AG04449 (cell line): ENCODE measurements around the gene PAQR5.

Source experiments
- CTCF ChIA-PET: fragments of 350-600 bp; formaldehyde crosslinking; extraction: SDS; loops from one replicate; lab custom pipeline; 2021; ENCODE audit warnings: antibody characterized with exemption; lab: Yijun Ruan, JAX
- POLR2A ChIA-PET: fragments of 400-600, 350-600 bp; formaldehyde crosslinking; extraction: SDS; loops from one replicate; lab custom pipeline; 2020; ENCODE audit warnings: antibody characterized with exemption, inconsistent platforms; lab: Yijun Ruan, JAX
- DNase-seq: peaks from one replicate; pipeline ENCODE4 v3.0.0-alpha.2; 2010; ENCODE audit warnings: low read depth, low spot score
- H3K4me3 ChIP-seq: 2 replicates; pipeline ENCODE4 v1.5.1; 2011; ENCODE audit warnings: low read depth, mild to moderate bottlenecking, control low read depth, low read length
- CTCF ChIP-seq: IDR thresholded peaks from one replicate; pipeline ENCODE4 v1.5.1; 2011; ENCODE audit warnings: mild to moderate bottlenecking, moderate library complexity, low read length, control low read depth, inconsistent platforms; ENCODE audit not compliant: insufficient read depth; ENCODE audit errors: missing control alignments

PAQR5 gene

GRCh38 chr15:69351333-69351732 lies 52.6 kb downstream of the PAQR5 start:
- DNase-seq, result no peak
- POLR2A ChIA-PET, result no interaction called here
- no peak for TF ChIP-seq CTCF
- no peak overlapping the region for H3K4me3 ChIP-seq
- CTCF ChIA-PET, result interaction anchor here (0.9 kb wide), 1 partner anchor 26 kb away, joined by 3 read pairs; no protein-coding TSS in a partner anchor

- no peak for TF ChIP-seq CTCF
- CTCF ChIA-PET, result interaction anchor here (0.9 kb wide), 1 partner anchor 26 kb away, joined by 3 read pairs; no protein-coding TSS in a partner anchor
Measured at GRCh38 chr15:69351884-69352283, 53.2 kb downstream of the PAQR5 start.

GRCh38 chr15:69357773-69358771 lies 59.4 kb downstream of the PAQR5 start:
- no peak overlapping the region for H3K4me3 ChIP-seq
- ChIA-PET CTCF (no interaction called here), POLR2A (interaction anchor here (0.6 kb wide), 1 partner anchor 27 kb away, joined by 3 read pairs; no protein-coding TSS in a partner anchor)
- TF ChIP-seq CTCF, result no peak
- no peak for DNase-seq

More at GRCh38 chr15:69351884-69352283, 53.2 kb downstream of the PAQR5 start:
- POLR2A ChIA-PET, result no interaction called here
- H3K4me3 ChIP-seq, result no peak overlapping the region
- no peak for DNase-seq

GRCh38 chr15:69358850-69359249 lies 60.1 kb downstream of the PAQR5 start:
- TF ChIP-seq CTCF, result no peak
- POLR2A ChIA-PET, result no interaction called here
- CTCF ChIA-PET, result interaction anchor here (1.3 kb wide), 1 partner anchor 11 kb away, joined by 4 read pairs; no protein-coding TSS in a partner anchor
- DNase-seq, result no peak
- no peak overlapping the region for H3K4me3 ChIP-seq

GRCh38 chr15:69359722-69360121 lies 61.0 kb downstream of the PAQR5 start:
- DNase-seq, result no peak
- POLR2A ChIA-PET, result no interaction called here
- no peak overlapping the region for H3K4me3 ChIP-seq
- CTCF ChIA-PET, result interaction anchor here (1.3 kb wide), 1 partner anchor 10 kb away, joined by 4 read pairs; no protein-coding TSS in a partner anchor
- no peak for TF ChIP-seq CTCF

GRCh38 chr15:69360642-69361041 lies 61.9 kb downstream of the PAQR5 start:
- ChIA-PET POLR2A (no interaction called here), CTCF (no interaction called here)
- no peak overlapping the region for H3K4me3 ChIP-seq
- DNase-seq, result no peak
- no peak for TF ChIP-seq CTCF
